ENCODE measurements around the gene FNDC5.

FNDC5 gene

DNA sequence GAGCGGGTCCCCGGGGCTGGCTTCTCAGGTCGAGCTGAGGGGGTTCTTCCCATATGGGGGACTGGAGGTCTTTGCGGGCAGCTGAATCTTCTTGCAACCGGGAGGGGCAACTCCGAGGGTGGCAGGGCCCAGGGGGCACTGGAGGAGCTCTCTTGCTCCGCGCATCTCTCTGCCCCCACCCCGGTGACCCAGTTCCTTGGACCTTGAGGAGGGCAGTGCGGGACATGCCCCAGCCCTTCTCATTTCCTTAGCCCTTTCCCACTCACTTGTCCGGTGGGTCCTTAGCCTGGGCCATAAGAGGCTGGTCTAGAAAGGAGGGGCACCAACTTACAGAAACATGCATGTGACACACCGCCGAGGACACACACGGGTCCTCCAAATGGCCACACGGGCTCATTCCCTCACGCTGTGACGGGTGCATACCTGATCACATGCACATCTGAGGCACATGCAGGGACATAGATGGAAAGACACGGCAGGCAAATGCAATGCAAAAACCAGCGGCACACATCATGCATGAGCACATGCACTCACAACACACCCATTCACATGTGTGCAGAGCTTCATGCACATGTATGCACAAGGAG is 16.2 kb upstream of the FNDC5 start:
- Histone ChIP-seq H3K27me3 (peaks cover 9% of the 10 kb centered on the region), H3K9me3 (no peaks in the 10 kb centered on the region), H3K4me3 (ENCODE audit: low read depth, low read length) (no peak overlapping the region), H3K36me3 (no peaks in the 10 kb centered on the region), H3K4me1 (no peaks in the 10 kb centered on the region)
- TF ChIP-seq, protein P1, sequence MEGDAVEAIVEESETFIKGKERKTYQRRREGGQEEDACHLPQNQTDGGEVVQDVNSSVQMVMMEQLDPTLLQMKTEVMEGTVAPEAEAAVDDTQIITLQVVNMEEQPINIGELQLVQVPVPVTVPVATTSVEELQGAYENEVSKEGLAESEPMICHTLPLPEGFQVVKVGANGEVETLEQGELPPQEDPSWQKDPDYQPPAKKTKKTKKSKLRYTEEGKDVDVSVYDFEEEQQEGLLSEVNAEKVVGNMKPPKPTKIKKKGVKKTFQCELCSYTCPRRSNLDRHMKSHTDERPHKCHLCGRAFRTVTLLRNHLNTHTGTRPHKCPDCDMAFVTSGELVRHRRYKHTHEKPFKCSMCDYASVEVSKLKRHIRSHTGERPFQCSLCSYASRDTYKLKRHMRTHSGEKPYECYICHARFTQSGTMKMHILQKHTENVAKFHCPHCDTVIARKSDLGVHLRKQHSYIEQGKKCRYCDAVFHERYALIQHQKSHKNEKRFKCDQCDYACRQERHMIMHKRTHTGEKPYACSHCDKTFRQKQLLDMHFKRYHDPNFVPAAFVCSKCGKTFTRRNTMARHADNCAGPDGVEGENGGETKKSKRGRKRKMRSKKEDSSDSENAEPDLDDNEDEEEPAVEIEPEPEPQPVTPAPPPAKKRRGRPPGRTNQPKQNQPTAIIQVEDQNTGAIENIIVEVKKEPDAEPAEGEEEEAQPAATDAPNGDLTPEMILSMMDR (IDR thresholded peaks at IDR 0.05; ENCODE audit: low read depth, low read length): no peak
- DNase-seq: no peak

DNA sequence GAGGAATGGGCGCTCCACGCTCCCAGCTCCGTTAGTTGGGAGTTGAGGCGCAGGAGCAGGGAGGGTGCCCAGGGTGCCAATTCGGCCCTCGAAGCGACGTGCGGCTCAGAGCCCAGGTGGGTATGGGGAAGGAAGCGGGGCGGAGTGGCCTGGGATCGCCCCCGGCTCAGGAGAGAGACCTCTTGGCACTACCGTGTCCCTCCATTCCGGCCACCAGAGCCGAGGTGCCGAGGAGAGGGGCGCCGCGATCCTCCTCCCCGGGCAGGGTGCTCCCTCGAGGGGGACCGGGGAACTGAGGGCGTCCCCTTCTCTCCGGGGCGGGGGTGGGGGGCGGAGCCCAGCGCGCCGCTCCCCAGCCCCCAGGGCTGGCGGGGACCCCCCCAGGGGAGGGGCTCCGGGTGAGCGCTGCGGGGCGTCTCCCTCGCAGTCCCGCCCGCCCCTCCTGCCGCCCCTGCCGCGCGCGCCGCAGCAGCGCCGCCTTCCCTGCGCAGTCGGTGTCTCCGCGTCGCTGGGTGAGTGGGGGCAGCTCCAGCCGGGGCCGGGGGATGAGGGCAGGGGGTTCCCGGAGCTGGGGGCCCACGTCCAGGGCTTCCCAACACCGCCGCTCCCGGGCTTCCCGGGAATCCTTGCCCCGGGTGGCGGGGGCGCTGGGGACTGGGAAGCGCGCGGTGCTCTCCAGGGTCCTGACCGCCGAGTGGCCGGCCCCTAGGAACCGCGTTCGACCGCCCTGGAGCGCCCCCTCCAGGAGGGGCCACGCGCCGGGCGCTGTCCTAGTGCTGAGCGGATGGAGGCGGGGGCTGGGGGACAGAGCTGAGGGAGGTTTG is 15.5 kb upstream of the FNDC5 start, which contains the start of gene HPCA:
TSS of gene HPCA (plus strand) at position 488 of the 824 bp plus-strand sequence. CDS start 2,408 bp downstream, outside the sequence.
- no peak for DNase-seq
- H3K4me1 ChIP-seq: no peaks in the 10 kb centered on the region
- H3K36me3 ChIP-seq: no peaks in the 10 kb centered on the region
- no peaks in the 10 kb centered on the region for H3K9me3 ChIP-seq
- TF ChIP-seq, protein P1 (IDR thresholded peaks at IDR 0.05; ENCODE audit: low read depth, low read length): peak; percentile 28; the same call in 1 of the 2 replicates
- H3K27me3 ChIP-seq: peaks cover 9% of the 10 kb centered on the region
- no peak within 1 kb of the TSS for H3K4me3 ChIP-seq (ENCODE audit: low read depth, low read length)

DNA sequence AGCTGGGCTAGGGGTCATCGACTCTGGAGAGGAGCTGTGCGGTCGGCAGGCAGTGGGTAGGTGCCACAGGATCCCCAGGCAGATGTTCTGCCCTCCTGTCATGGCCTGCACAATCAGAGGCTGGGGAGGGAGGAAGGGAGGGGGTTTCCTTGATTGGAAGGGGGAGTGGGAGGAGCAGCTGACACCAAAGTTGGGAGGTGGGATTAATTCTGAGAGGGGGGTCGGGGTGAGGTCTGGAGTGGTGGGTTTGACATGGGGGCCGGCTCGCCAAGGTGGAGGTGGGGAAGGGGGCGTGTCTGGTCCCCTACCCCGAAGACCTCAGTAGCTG is 14.9 kb upstream of the FNDC5 start:
- no peak for DNase-seq
- H3K9me3 ChIP-seq: no peaks in the 10 kb centered on the region
- no peaks in the 10 kb centered on the region for H3K4me1 ChIP-seq
- H3K27me3 ChIP-seq: peaks cover 9% of the 10 kb centered on the region
- TF ChIP-seq, protein P1 (IDR thresholded peaks at IDR 0.05; ENCODE audit: low read depth, low read length): no peak
- no peaks in the 10 kb centered on the region for H3K36me3 ChIP-seq
- H3K4me3 ChIP-seq (ENCODE audit: low read depth, low read length): no peak overlapping the region

DNA sequence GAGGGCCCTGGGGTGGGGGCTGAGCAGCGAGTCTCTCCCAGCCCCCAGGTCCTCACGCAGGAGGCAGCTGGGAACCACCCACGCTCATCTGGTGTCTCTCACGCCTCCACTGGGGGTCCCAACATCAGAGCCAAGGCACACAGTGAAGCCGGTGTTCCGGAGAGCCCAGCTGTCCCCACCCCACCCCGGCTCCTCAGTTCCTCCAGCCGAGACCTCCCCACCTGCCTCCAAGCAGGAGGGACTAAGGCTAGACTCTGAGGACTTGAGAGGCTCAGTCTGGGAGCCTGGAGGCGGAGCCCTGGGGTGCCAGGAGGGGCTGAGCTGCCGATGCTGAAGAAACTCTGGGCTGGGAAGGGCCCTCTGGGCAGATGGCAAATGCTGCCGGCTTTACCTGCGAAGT is 14.0 kb upstream of the FNDC5 start:
- Histone ChIP-seq H3K4me1 (no peaks in the 10 kb centered on the region), H3K27me3 (peaks cover 9% of the 10 kb centered on the region), H3K36me3 (no peaks in the 10 kb centered on the region), H3K4me3 (ENCODE audit: low read depth, low read length) (no peak overlapping the region), H3K9me3 (no peaks in the 10 kb centered on the region)
- TF ChIP-seq, protein P1 (IDR thresholded peaks at IDR 0.05; ENCODE audit: low read depth, low read length): no peak
- DNase-seq: no peak

DNA sequence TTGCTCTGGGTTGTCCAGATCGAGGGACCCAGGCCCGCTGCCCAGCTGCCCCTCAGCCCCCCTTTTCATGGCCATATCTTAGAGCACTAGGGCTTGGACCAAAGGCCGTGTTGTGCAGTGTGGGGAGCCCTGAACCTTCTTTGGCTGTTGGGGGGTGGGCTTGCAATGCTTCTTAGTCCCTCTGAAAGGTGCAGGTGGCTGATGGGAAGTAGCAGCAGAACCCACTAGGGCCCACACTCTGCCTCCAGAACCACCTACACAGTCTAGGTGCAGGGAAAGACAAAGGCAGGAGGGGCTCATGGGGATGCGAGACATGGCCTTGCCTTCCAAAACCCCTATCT is 13.3 kb upstream of the FNDC5 start:
- Histone ChIP-seq H3K36me3 (no peaks in the 10 kb centered on the region), H3K4me1 (no peaks in the 10 kb centered on the region), H3K9me3 (no peaks in the 10 kb centered on the region), H3K4me3 (ENCODE audit: low read depth, low read length) (no peak overlapping the region), H3K27me3 (peaks cover 9% of the 10 kb centered on the region)
- TF ChIP-seq, protein P1 (IDR thresholded peaks at IDR 0.05; ENCODE audit: low read depth, low read length): no peak
- no peak for DNase-seq
